ENCODE data around the gene CST9L. TPM values are rescaled to one million over a fixed set of nuclear protein-coding genes. Genes with fewer than 3 reads are reported as not detected.

The CST9L gene
- total RNA-seq, 2 experiments from 2014 or later = not detected

- no peaks in the 10 kb centered on the region for H3K79me2 ChIP-seq (ENCODE audit: insufficient read depth, low read depth, low read length)
- H3K9me3 ChIP-seq (ENCODE audit: low read length) = no peaks in the 10 kb centered on the region
- DNase-seq (ENCODE audit: low spot score) = no peak
- H3K27ac ChIP-seq (ENCODE audit: low read depth, low read length, poor library complexity, severe bottlenecking) = no peak overlapping the region
- no peaks in the 10 kb centered on the region for H3K36me3 ChIP-seq (ENCODE audit: insufficient read depth, low read length)
- POLR2A ChIA-PET = no interaction called here
- H3K9me2 ChIP-seq (ENCODE audit: insufficient read depth, low read length) = no peaks in the 10 kb centered on the region
- H4K20me1 ChIP-seq (ENCODE audit: insufficient read depth, low read length) = no peaks in the 10 kb centered on the region
- no TSS peak for BruUV-seq (replicated peaks)
- TF ChIP-seq CTCF (conservative IDR thresholded peaks at IDR 0.05; ENCODE audit: low read length) (no peak), EZH2phosphoT487 (IDR thresholded peaks at IDR 0.05; ENCODE audit: borderline replicate concordance, low read depth, low read length) (no peak)
- H3K4me2 ChIP-seq (ENCODE audit: low read length) = no peak overlapping the region
- no peaks in the 10 kb centered on the region for H3K4me1 ChIP-seq (ENCODE audit: insufficient read depth, low read length, poor library complexity, severe bottlenecking)
- H2AFZ ChIP-seq (ENCODE audit: low read length) = no peak overlapping the region
- no peak overlapping the region for H3K4me3 ChIP-seq (ENCODE audit: low read depth, low read length, poor library complexity, severe bottlenecking)
- CTCF ChIA-PET (ENCODE audit: unreplicated experiment) = no interaction called here
- intact Hi-C loops (cut with micrococcal nuclease; ENCODE audit: unreplicated experiment) = no loop called here
These were observed 2.0 kb upstream of the CST9L start for GRCh38 chr20:23570178-23570760.

GRCh38 chr20:23569570-23569969 is 1.3 kb upstream of the CST9L start:
- no peaks in the 10 kb centered on the region for H4K20me1 ChIP-seq (ENCODE audit: insufficient read depth, low read length)
- no peak for TF ChIP-seq EZH2phosphoT487 (IDR thresholded peaks at IDR 0.05; ENCODE audit: borderline replicate concordance, low read depth, low read length)
- no peak for TF ChIP-seq CTCF (conservative IDR thresholded peaks at IDR 0.05; ENCODE audit: low read length)

GRCh38 chr20:23568971-23569330 is 667 bp upstream of the CST9L start:
- Histone ChIP-seq H3K9me3 (ENCODE audit: low read length) (no peaks in the 10 kb centered on the region), H3K27ac (ENCODE audit: low read depth, low read length, poor library complexity, severe bottlenecking) (no peak overlapping the region), H3K79me2 (ENCODE audit: insufficient read depth, low read depth, low read length) (no peaks in the 10 kb centered on the region), H4K20me1 (ENCODE audit: insufficient read depth, low read length) (no peaks in the 10 kb centered on the region), H3K4me2 (ENCODE audit: low read length) (no peak overlapping the region), H2AFZ (ENCODE audit: low read length) (no peak overlapping the region), H3K4me3 (ENCODE audit: low read depth, low read length, poor library complexity, severe bottlenecking) (no peak overlapping the region), H3K36me3 (ENCODE audit: insufficient read depth, low read length) (no peaks in the 10 kb centered on the region), H3K9me2 (ENCODE audit: insufficient read depth, low read length) (no peaks in the 10 kb centered on the region), H3K4me1 (ENCODE audit: insufficient read depth, low read length, poor library complexity, severe bottlenecking) (no peaks in the 10 kb centered on the region)
- POLR2A ChIA-PET = no interaction called here
- intact Hi-C loops (cut with micrococcal nuclease; ENCODE audit: unreplicated experiment) = no loop called here
- DNase-seq (ENCODE audit: low spot score) = no peak
- TF ChIP-seq CTCF (conservative IDR thresholded peaks at IDR 0.05; ENCODE audit: low read length) (no peak), EZH2phosphoT487 (IDR thresholded peaks at IDR 0.05; ENCODE audit: borderline replicate concordance, low read depth, low read length) (no peak)
- CTCF ChIA-PET (ENCODE audit: unreplicated experiment) = no interaction called here
- no TSS peak for BruUV-seq (replicated peaks)

More at GRCh38 chr20:23569570-23569969, 1.3 kb upstream of the CST9L start:
- H2AFZ ChIP-seq (ENCODE audit: low read length) = no peak overlapping the region
- H3K79me2 ChIP-seq (ENCODE audit: insufficient read depth, low read depth, low read length) = no peaks in the 10 kb centered on the region
- no peaks in the 10 kb centered on the region for H3K9me3 ChIP-seq (ENCODE audit: low read length)
- no peaks in the 10 kb centered on the region for H3K4me1 ChIP-seq (ENCODE audit: insufficient read depth, low read length, poor library complexity, severe bottlenecking)
- CTCF ChIA-PET (ENCODE audit: unreplicated experiment) = no interaction called here
- POLR2A ChIA-PET = no interaction called here
- H3K4me3 ChIP-seq (ENCODE audit: low read depth, low read length, poor library complexity, severe bottlenecking) = no peak overlapping the region
- H3K4me2 ChIP-seq (ENCODE audit: low read length) = no peak overlapping the region
- DNase-seq (ENCODE audit: low spot score) = no peak
- no TSS peak for BruUV-seq (replicated peaks)
- no peak overlapping the region for H3K27ac ChIP-seq (ENCODE audit: low read depth, low read length, poor library complexity, severe bottlenecking)
- intact Hi-C loops (cut with micrococcal nuclease; ENCODE audit: unreplicated experiment) = no loop called here
- H3K9me2 ChIP-seq (ENCODE audit: insufficient read depth, low read length) = no peaks in the 10 kb centered on the region
- no peaks in the 10 kb centered on the region for H3K36me3 ChIP-seq (ENCODE audit: insufficient read depth, low read length)

Data from OCI-LY7 (cell line).